Gastrocnemius medialis (tissue), 4 donors: ENCODE data around the gene MPPED1.

Experiments
- POLR2A ChIP-seq, 2 donors: fragments of 450-650 bp; IDR thresholded peaks; one replicate each; pipeline ENCODE4 v1.6.1; 2017; ENCODE audit warnings: antibody characterized with exemption in 2 of 2, mild to moderate bottlenecking in 2 of 2, moderate library complexity in 2 of 2
- TF ChIP-seq, protein P1 (sequence below), 5 experiments: fragments of 450-650 bp in 3 of 5; fragments of 200-600 bp in 2 of 5; sonication (generic) in 2 of 5; IDR thresholded peaks in 4 of 5; conservative IDR thresholded peaks in 1 of 5; 1 replicate in 4 of 5; 2 replicates in 1 of 5; pipeline ENCODE4 v1.5.1; 2016 to 2019; ENCODE audit warnings: antibody characterized with exemption in 5 of 5, mild to moderate bottlenecking in 3 of 5, moderate library complexity in 3 of 5

DNA sequence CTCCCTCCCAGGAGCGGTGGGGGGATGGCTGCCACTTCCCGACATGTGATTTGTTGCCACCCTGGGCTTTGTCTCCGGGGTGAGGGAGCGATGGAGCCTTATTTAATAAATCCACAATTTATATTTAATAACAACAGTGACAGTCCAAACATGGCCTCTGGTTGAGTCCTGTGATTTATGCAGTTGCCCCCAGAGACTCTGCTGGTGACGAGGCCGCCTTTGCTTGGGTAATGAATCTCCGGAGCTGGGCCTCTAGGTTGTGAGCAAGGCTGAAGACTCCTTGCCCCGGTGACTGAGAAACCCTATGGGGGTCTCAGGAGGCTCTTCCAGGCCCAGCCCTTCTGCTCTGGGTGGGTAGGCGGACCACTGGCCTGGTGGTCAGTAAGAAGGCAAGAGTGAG, 16.7 kb downstream of the MPPED1 start:
- TF ChIP-seq POLR2A (IDR thresholded peaks at IDR 0.05) = no peak
- TF ChIP-seq, protein P1, sequence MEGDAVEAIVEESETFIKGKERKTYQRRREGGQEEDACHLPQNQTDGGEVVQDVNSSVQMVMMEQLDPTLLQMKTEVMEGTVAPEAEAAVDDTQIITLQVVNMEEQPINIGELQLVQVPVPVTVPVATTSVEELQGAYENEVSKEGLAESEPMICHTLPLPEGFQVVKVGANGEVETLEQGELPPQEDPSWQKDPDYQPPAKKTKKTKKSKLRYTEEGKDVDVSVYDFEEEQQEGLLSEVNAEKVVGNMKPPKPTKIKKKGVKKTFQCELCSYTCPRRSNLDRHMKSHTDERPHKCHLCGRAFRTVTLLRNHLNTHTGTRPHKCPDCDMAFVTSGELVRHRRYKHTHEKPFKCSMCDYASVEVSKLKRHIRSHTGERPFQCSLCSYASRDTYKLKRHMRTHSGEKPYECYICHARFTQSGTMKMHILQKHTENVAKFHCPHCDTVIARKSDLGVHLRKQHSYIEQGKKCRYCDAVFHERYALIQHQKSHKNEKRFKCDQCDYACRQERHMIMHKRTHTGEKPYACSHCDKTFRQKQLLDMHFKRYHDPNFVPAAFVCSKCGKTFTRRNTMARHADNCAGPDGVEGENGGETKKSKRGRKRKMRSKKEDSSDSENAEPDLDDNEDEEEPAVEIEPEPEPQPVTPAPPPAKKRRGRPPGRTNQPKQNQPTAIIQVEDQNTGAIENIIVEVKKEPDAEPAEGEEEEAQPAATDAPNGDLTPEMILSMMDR (IDR thresholded peaks at IDR 0.05 in 4 of 5, conservative IDR thresholded peaks at IDR 0.05 in 1 of 5) = no peak
